Measurements from ENCODE around the gene CYGB.
"Not testable (repeated sequence)": the region's sequence is repeated elsewhere in the genome, so short reads cannot be mapped to it uniquely, and the experiment has no call there.

CYGB gene

GRCh38 chr17:76566988-76567431, 29.5 kb upstream of the CYGB start:
- DNase-seq: no peak

- no peak for DNase-seq
Measured at GRCh38 chr17:76566613-76566943, 29.1 kb upstream of the CYGB start.

- DNase-seq: no peak
Measured at GRCh38 chr17:76565728-76566612, 28.5 kb upstream of the CYGB start.

GRCh38 chr17:76564991-76565727, 27.6 kb upstream of the CYGB start:
- peak; percentile 21 to 40 for DNase-seq

GRCh38 chr17:76563359-76563758, 25.9 kb upstream of the CYGB start:
- not testable (repeated sequence) for DNase-seq

- DNase-seq: no peak
Measured at GRCh38 chr17:76562734-76563148, 25.2 kb upstream of the CYGB start.

- DNase-seq: no peak
Measured at GRCh38 chr17:76561799-76562268, 24.3 kb upstream of the CYGB start.

- DNase-seq: no peak
Measured at GRCh38 chr17:76561332-76561731, 23.8 kb upstream of the CYGB start.

- DNase-seq: no peak
Measured at GRCh38 chr17:76560877-76561221, 23.3 kb upstream of the CYGB start.

- no peak for DNase-seq
Measured at GRCh38 chr17:76560036-76560876, 22.7 kb upstream of the CYGB start.

GRCh38 chr17:76559460-76559859, 22.0 kb upstream of the CYGB start:
- not testable (repeated sequence) for DNase-seq

GRCh38 chr17:76558198-76559095, 20.9 kb upstream of the CYGB start:
- no peak for DNase-seq

GRCh38 chr17:76557368-76558197, 20.1 kb upstream of the CYGB start:
- DNase-seq: peak; percentile 91 to 93

GRCh38 chr17:76556765-76557367, 19.4 kb upstream of the CYGB start:
- no peak for DNase-seq

- no peak for DNase-seq
Measured at GRCh38 chr17:76554131-76554530, 16.6 kb upstream of the CYGB start.

GRCh38 chr17:76553178-76553908, 15.8 kb upstream of the CYGB start:
- DNase-seq: no peak

- no peak for DNase-seq
Measured at GRCh38 chr17:76551685-76552084, 14.2 kb upstream of the CYGB start.

GRCh38 chr17:76550712-76551615, 13.5 kb upstream of the CYGB start:
- no peak for DNase-seq

- no peak for DNase-seq
Measured at GRCh38 chr17:76549539-76549938, 12.0 kb upstream of the CYGB start.
